Measurements from ENCODE around the gene AKR7A3.
"Not testable (repeated sequence)": the region's sequence is repeated elsewhere in the genome, so short reads cannot be mapped to it uniquely, and the experiment has no call there.

AKR7A3 gene

GRCh38 chr1:19288324-19289241, at the start of gene AKR7A3:
Gene AKR7A3, minus strand, starts transcription at chr1:19288770. Its CDS starts 61 bp downstream, at chr1:19288709.
- H3K4me1 ChIP-seq (ENCODE audit: insufficient read depth, insufficient read length); H3K9ac ChIP-seq (ENCODE audit: insufficient read length, low read depth); H3K27me3 ChIP-seq (ENCODE audit: insufficient read depth, insufficient read length); H3K9me3 ChIP-seq (ENCODE audit: insufficient read depth, low read length); DNase-seq (ENCODE audit: low read depth, low spot score); H3K36me3 ChIP-seq (ENCODE audit: insufficient read depth, insufficient read length, low read length); H3K4me3 ChIP-seq (ENCODE audit: insufficient read length, low read depth): not testable (repeated sequence)

GRCh38 chr1:19338323-19338762, 49.8 kb upstream of the AKR7A3 start:
- H3K9me3 ChIP-seq (ENCODE audit: insufficient read depth, low read length) = no peaks in the 10 kb centered on the region
- H3K36me3 ChIP-seq (ENCODE audit: insufficient read depth, insufficient read length, low read length) = peaks cover 38% of the 10 kb centered on the region
- peaks cover 9% of the 10 kb centered on the region for H3K4me1 ChIP-seq (ENCODE audit: insufficient read depth, insufficient read length)
- H3K4me3 ChIP-seq (ENCODE audit: insufficient read length, low read depth) = no peak overlapping the region
- TF ChIP-seq YY1 (IDR thresholded peaks at IDR 0.05; ENCODE audit: insufficient read depth, insufficient read length) (no peak), SUZ12 (IDR thresholded peaks at IDR 0.05; ENCODE audit: extremely low read depth, insufficient read depth, insufficient read length) (no peak), ZNF274 (IDR thresholded peaks at IDR 0.05; ENCODE audit: low read depth, low read length) (no peak)
- H3K9ac ChIP-seq (ENCODE audit: insufficient read length, low read depth) = peak overlapping the region; percentile 61
- no peaks in the 10 kb centered on the region for H3K27me3 ChIP-seq (ENCODE audit: insufficient read depth, insufficient read length)
- peak; percentile 16 for DNase-seq (ENCODE audit: low read depth, low spot score)

GRCh38 chr1:19337289-19337688, 48.7 kb upstream of the AKR7A3 start:
- Histone ChIP-seq H3K27me3 (ENCODE audit: insufficient read depth, insufficient read length) (no peaks in the 10 kb centered on the region), H3K36me3 (ENCODE audit: insufficient read depth, insufficient read length, low read length) (peaks cover 29% of the 10 kb centered on the region), H3K4me1 (ENCODE audit: insufficient read depth, insufficient read length) (peaks cover 9% of the 10 kb centered on the region), H3K9me3 (ENCODE audit: insufficient read depth, low read length) (no peaks in the 10 kb centered on the region), H3K4me3 (ENCODE audit: insufficient read length, low read depth) (no peak overlapping the region), H3K9ac (ENCODE audit: insufficient read length, low read depth) (no peak overlapping the region)
- TF ChIP-seq ZNF274 (IDR thresholded peaks at IDR 0.05; ENCODE audit: low read depth, low read length) (no peak), SUZ12 (IDR thresholded peaks at IDR 0.05; ENCODE audit: extremely low read depth, insufficient read depth, insufficient read length) (no peak), YY1 (IDR thresholded peaks at IDR 0.05; ENCODE audit: insufficient read depth, insufficient read length) (no peak)
- DNase-seq (ENCODE audit: low read depth, low spot score) = no peak

GRCh38 chr1:19336543-19336942, 48.0 kb upstream of the AKR7A3 start:
- no peak overlapping the region for H3K4me3 ChIP-seq (ENCODE audit: insufficient read length, low read depth)
- TF ChIP-seq ZNF274 (IDR thresholded peaks at IDR 0.05; ENCODE audit: low read depth, low read length) (no peak), SUZ12 (IDR thresholded peaks at IDR 0.05; ENCODE audit: extremely low read depth, insufficient read depth, insufficient read length) (no peak), YY1 (IDR thresholded peaks at IDR 0.05; ENCODE audit: insufficient read depth, insufficient read length) (no peak)
- peaks cover 26% of the 10 kb centered on the region for H3K36me3 ChIP-seq (ENCODE audit: insufficient read depth, insufficient read length, low read length)
- no peak for DNase-seq (ENCODE audit: low read depth, low spot score)
- peaks cover 9% of the 10 kb centered on the region for H3K4me1 ChIP-seq (ENCODE audit: insufficient read depth, insufficient read length)
- no peaks in the 10 kb centered on the region for H3K27me3 ChIP-seq (ENCODE audit: insufficient read depth, insufficient read length)
- no peaks in the 10 kb centered on the region for H3K9me3 ChIP-seq (ENCODE audit: insufficient read depth, low read length)
- H3K9ac ChIP-seq (ENCODE audit: insufficient read length, low read depth) = no peak overlapping the region

GRCh38 chr1:19333587-19334354, 45.2 kb upstream of the AKR7A3 start:
- Histone ChIP-seq H3K36me3 (ENCODE audit: insufficient read depth, insufficient read length, low read length) (peaks cover 20% of the 10 kb centered on the region), H3K4me3 (ENCODE audit: insufficient read length, low read depth) (no peak overlapping the region), H3K9ac (ENCODE audit: insufficient read length, low read depth) (no peak overlapping the region), H3K9me3 (ENCODE audit: insufficient read depth, low read length) (no peaks in the 10 kb centered on the region), H3K27me3 (ENCODE audit: insufficient read depth, insufficient read length) (no peaks in the 10 kb centered on the region), H3K4me1 (ENCODE audit: insufficient read depth, insufficient read length) (peaks cover 2% of the 10 kb centered on the region)
- no peak for TF ChIP-seq SUZ12 (IDR thresholded peaks at IDR 0.05; ENCODE audit: extremely low read depth, insufficient read depth, insufficient read length)
- TF ChIP-seq ZNF274 (IDR thresholded peaks at IDR 0.05; ENCODE audit: low read depth, low read length) = no peak
- no peak for TF ChIP-seq YY1 (IDR thresholded peaks at IDR 0.05; ENCODE audit: insufficient read depth, insufficient read length)
- DNase-seq (ENCODE audit: low read depth, low spot score) = no peak

GRCh38 chr1:19332832-19333231, 44.3 kb upstream of the AKR7A3 start:
- no peak overlapping the region for H3K4me3 ChIP-seq (ENCODE audit: insufficient read length, low read depth)
- H3K27me3 ChIP-seq (ENCODE audit: insufficient read depth, insufficient read length) = no peaks in the 10 kb centered on the region
- H3K9ac ChIP-seq (ENCODE audit: insufficient read length, low read depth) = no peak overlapping the region
- H3K9me3 ChIP-seq (ENCODE audit: insufficient read depth, low read length) = no peaks in the 10 kb centered on the region
- H3K36me3 ChIP-seq (ENCODE audit: insufficient read depth, insufficient read length, low read length) = peaks cover 25% of the 10 kb centered on the region
- H3K4me1 ChIP-seq (ENCODE audit: insufficient read depth, insufficient read length) = peaks cover 2% of the 10 kb centered on the region
- DNase-seq (ENCODE audit: low read depth, low spot score) = no peak
- no peak for TF ChIP-seq ZNF274 (IDR thresholded peaks at IDR 0.05; ENCODE audit: low read depth, low read length)

GRCh38 chr1:19331262-19331878, 42.8 kb upstream of the AKR7A3 start:
- no peak overlapping the region for H3K9ac ChIP-seq (ENCODE audit: insufficient read length, low read depth)
- no peaks in the 10 kb centered on the region for H3K4me1 ChIP-seq (ENCODE audit: insufficient read depth, insufficient read length)
- H3K9me3 ChIP-seq (ENCODE audit: insufficient read depth, low read length) = no peaks in the 10 kb centered on the region
- no peak overlapping the region for H3K4me3 ChIP-seq (ENCODE audit: insufficient read length, low read depth)
- peaks cover 38% of the 10 kb centered on the region for H3K36me3 ChIP-seq (ENCODE audit: insufficient read depth, insufficient read length, low read length)
- no peaks in the 10 kb centered on the region for H3K27me3 ChIP-seq (ENCODE audit: insufficient read depth, insufficient read length)
- DNase-seq (ENCODE audit: low read depth, low spot score) = no peak
- no peak for TF ChIP-seq ZNF274 (IDR thresholded peaks at IDR 0.05; ENCODE audit: low read depth, low read length)
- TF ChIP-seq YY1 (IDR thresholded peaks at IDR 0.05; ENCODE audit: insufficient read depth, insufficient read length) = no peak
- TF ChIP-seq SUZ12 (IDR thresholded peaks at IDR 0.05; ENCODE audit: extremely low read depth, insufficient read depth, insufficient read length) = no peak
